Measurements from ENCODE around the gene ZNF423. TPM values are rescaled to one million over a fixed set of nuclear protein-coding genes. Genes with fewer than 3 reads are reported as not detected.

Gene ZNF423
- total RNA-seq, 1 donor from 2014 or later = 16.7 TPM

DNA sequence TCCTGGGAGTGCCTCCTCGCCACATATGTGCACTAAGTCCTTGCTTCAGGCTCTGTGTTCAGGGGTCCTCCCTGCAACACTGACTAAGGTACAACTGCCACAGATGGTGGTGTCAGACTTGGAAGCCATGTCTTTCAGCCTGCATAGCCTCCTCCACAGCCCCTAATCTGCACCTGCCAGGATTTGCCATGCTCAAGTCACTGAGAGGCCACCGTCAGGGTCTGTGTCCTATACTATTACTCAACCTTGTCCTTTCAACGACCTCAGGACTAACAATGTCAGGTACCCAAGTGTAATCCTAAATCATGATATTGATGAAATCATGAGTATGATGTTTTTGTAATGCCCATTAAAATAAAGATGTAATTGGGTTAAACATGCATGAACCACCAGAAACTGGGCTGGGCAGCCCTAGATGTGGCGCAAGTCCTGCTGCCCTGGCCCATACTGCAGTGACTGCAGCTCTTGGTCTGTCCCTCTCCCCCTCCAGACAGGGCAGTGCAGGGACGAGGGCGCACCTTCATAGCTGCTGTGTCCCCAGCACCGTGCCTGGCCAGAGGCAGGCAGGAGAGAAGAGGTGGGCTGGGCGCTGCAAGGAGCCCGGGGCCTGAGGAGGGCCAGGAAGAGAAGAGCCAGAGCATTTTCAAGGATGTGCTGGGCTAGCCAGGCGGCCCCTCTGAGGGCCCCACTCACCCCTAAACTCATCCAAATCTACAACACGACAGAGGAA lies 198.0 kb downstream of the ZNF423 start:
- Histone ChIP-seq H3K27me3 (ENCODE audit: control insufficient read depth in 3 of 3, insufficient read depth in 3 of 3, low read length in 3 of 3) (no peaks in the 10 kb centered on the region), H3K9ac (ENCODE audit: low read depth in 1 of 3, low read length in 3 of 3) (no peak overlapping the region), H3K4me3 (ENCODE audit: low read length in 3 of 3) (no peak overlapping the region), H3K9me3 (ENCODE audit: control insufficient read depth in 3 of 3, low read length in 3 of 3) (no peaks in the 10 kb centered on the region), H3K27ac (ENCODE audit: low read depth, low read length) (no peak overlapping the region), H3K36me3 (ENCODE audit: control insufficient read depth in 3 of 3, insufficient read depth in 3 of 3, low read length in 3 of 3) (no peaks in the 10 kb centered on the region), H3K4me1 (ENCODE audit: control insufficient read depth in 3 of 3, insufficient read depth in 3 of 3, low read length in 3 of 3) (peaks cover 18 to 32% (median 22%) of the 10 kb centered on the region in 3 donors)

DNA sequence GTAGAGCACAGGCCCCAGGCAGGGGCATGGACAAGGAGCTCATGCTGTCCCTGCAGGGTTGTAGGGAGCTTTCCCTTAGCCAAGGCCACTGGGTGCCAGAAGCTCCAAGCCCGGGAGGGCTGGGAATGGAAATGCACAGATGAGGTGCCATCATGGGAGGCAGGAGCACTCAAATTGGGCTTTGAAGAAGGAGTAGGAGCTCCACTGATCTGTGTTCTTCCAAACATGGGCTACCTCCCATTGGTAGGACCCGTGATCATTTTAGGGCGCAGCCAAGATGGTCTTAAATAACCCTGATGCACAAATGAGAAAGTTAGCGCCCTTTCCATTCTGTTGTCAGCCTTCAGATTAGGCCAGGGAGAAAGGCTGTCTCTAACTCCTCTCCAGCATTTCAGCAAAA lies 201.5 kb downstream of the ZNF423 start:
- Histone ChIP-seq H3K4me1 (ENCODE audit: control insufficient read depth in 3 of 3, insufficient read depth in 3 of 3, low read length in 3 of 3) (peaks cover 0 to 8% (median 4%) of the 10 kb centered on the region in 3 donors), H3K9me3 (ENCODE audit: control insufficient read depth in 3 of 3, low read length in 3 of 3) (no peaks in the 10 kb centered on the region), H3K27me3 (ENCODE audit: control insufficient read depth in 3 of 3, insufficient read depth in 3 of 3, low read length in 3 of 3) (no peaks in the 10 kb centered on the region), H3K9ac (ENCODE audit: low read depth in 1 of 3, low read length in 3 of 3) (no peak overlapping the region), H3K27ac (ENCODE audit: low read depth, low read length) (no peak overlapping the region), H3K36me3 (ENCODE audit: control insufficient read depth in 3 of 3, insufficient read depth in 3 of 3, low read length in 3 of 3) (no peaks in the 10 kb centered on the region), H3K4me3 (ENCODE audit: low read length in 3 of 3) (no peak overlapping the region)

DNA sequence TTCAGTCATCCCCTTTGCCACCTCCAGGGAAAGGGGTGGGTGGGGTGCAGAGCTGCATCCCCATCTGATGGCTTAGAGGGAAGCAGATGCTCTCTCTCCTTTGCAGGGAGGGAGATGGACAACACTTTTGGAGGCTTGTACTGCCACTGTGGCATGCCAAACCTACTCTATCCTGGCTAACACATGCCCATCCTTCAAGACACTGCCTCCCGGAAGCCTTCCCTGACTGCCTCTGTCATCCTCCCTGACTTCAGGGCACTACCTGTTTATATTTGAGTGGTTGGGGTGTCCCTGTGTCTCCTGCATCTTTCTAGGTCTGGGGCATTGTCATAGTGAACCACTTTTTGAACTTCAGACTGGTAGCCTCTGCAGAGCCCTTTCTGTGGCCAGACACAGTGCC lies 202.3 kb downstream of the ZNF423 start:
- Histone ChIP-seq H3K27me3 (ENCODE audit: control insufficient read depth in 3 of 3, insufficient read depth in 3 of 3, low read length in 3 of 3) (no peaks in the 10 kb centered on the region), H3K4me1 (ENCODE audit: control insufficient read depth in 3 of 3, insufficient read depth in 3 of 3, low read length in 3 of 3) (peaks cover 0 to 8% (median 4%) of the 10 kb centered on the region in 3 donors), H3K9ac (ENCODE audit: low read depth in 1 of 3, low read length in 3 of 3) (no peak overlapping the region), H3K36me3 (ENCODE audit: control insufficient read depth in 3 of 3, insufficient read depth in 3 of 3, low read length in 3 of 3) (no peaks in the 10 kb centered on the region), H3K4me3 (ENCODE audit: low read length in 3 of 3) (no peak overlapping the region), H3K9me3 (ENCODE audit: control insufficient read depth in 3 of 3, low read length in 3 of 3) (peaks cover 0 to 3% (median 0%) of the 10 kb centered on the region in 3 donors), H3K27ac (ENCODE audit: low read depth, low read length) (no peak overlapping the region)

DNA sequence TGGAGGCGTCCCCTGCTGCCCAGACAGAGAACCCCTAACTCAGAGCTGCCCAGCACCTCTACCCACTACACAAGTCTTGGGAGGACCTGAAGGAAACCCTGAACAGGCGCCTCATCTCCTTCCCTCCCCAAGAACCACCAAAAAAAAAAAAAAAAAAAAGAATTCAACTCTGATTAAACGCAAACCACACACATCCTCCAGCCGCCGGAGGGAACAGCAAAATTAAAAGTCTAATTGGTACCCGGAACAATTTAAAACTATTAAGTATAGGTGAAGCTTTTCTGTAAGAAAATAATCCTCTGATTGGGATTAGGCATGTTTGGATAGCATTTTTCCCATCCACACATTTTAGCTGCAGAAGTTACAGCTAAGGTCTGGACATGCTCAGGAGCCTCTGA lies 202.7 kb downstream of the ZNF423 start:
- Histone ChIP-seq H3K9me3 (ENCODE audit: control insufficient read depth in 3 of 3, low read length in 3 of 3) (peaks cover 0 to 3% (median 0%) of the 10 kb centered on the region in 3 donors), H3K4me1 (ENCODE audit: control insufficient read depth in 3 of 3, insufficient read depth in 3 of 3, low read length in 3 of 3) (peaks cover 0 to 5% (median 4%) of the 10 kb centered on the region in 3 donors), H3K9ac (ENCODE audit: low read depth in 1 of 3, low read length in 3 of 3) (no peak overlapping the region), H3K36me3 (ENCODE audit: control insufficient read depth in 3 of 3, insufficient read depth in 3 of 3, low read length in 3 of 3) (no peaks in the 10 kb centered on the region), H3K4me3 (ENCODE audit: low read length in 3 of 3) (no peak overlapping the region), H3K27me3 (ENCODE audit: control insufficient read depth in 3 of 3, insufficient read depth in 3 of 3, low read length in 3 of 3) (no peaks in the 10 kb centered on the region), H3K27ac (ENCODE audit: low read depth, low read length) (no peak overlapping the region)

- Histone ChIP-seq H3K4me1 (ENCODE audit: control insufficient read depth in 3 of 3, insufficient read depth in 3 of 3, low read length in 3 of 3) (peaks cover 0 to 5% (median 4%) of the 10 kb centered on the region in 3 donors), H3K27me3 (ENCODE audit: control insufficient read depth in 3 of 3, insufficient read depth in 3 of 3, low read length in 3 of 3) (no peaks in the 10 kb centered on the region), H3K9me3 (ENCODE audit: control insufficient read depth in 3 of 3, low read length in 3 of 3) (peaks cover 0 to 6% (median 0%) of the 10 kb centered on the region in 3 donors), H3K9ac (ENCODE audit: low read depth in 1 of 3, low read length in 3 of 3) (no peak overlapping the region), H3K4me3 (ENCODE audit: low read length in 3 of 3) (no peak overlapping the region), H3K36me3 (ENCODE audit: control insufficient read depth in 3 of 3, insufficient read depth in 3 of 3, low read length in 3 of 3) (no peaks in the 10 kb centered on the region), H3K27ac (ENCODE audit: low read depth, low read length) (peak overlapping the region; percentile 6)
Observed at GRCh38 chr16:49652456-49653172, 203.3 kb downstream of the ZNF423 start.

- Histone ChIP-seq H3K27ac (ENCODE audit: low read depth, low read length) (peak overlapping the region; percentile 6), H3K9me3 (ENCODE audit: control insufficient read depth in 3 of 3, low read length in 3 of 3) (peaks cover 0 to 8% (median 0%) of the 10 kb centered on the region in 3 donors), H3K4me1 (ENCODE audit: control insufficient read depth in 3 of 3, insufficient read depth in 3 of 3, low read length in 3 of 3) (peaks cover 0 to 5% (median 4%) of the 10 kb centered on the region in 3 donors), H3K36me3 (ENCODE audit: control insufficient read depth in 3 of 3, insufficient read depth in 3 of 3, low read length in 3 of 3) (no peaks in the 10 kb centered on the region), H3K27me3 (ENCODE audit: control insufficient read depth in 3 of 3, insufficient read depth in 3 of 3, low read length in 3 of 3) (no peaks in the 10 kb centered on the region), H3K4me3 (ENCODE audit: low read length in 3 of 3) (no peak overlapping the region), H3K9ac (ENCODE audit: low read depth in 1 of 3, low read length in 3 of 3) (no peak overlapping the region)
Observed at GRCh38 chr16:49651996-49652395, 203.9 kb downstream of the ZNF423 start.

DNA sequence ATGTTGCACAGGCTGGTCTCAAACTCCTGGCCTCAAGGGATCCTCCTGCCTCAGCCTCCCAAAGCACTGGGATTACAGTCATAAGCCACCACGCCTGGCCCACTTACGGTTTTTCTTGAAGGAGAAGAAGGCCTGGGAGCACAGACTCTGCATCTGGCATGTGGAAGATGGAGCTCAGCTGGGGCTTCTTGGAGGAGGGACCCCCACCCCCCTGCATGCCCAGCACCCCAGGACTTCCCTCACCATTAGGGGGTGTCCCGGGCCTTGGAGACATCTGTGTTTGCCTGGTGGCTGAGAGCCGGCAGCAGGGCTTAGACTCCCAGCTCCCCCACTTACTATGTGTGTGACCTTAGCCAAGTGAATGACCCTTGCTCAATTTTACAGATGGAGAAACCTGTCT lies 204.7 kb downstream of the ZNF423 start:
- Histone ChIP-seq H3K36me3 (ENCODE audit: control insufficient read depth in 3 of 3, insufficient read depth in 3 of 3, low read length in 3 of 3) (no peaks in the 10 kb centered on the region), H3K9ac (ENCODE audit: low read depth in 1 of 3, low read length in 3 of 3) (no peak overlapping the region), H3K4me1 (ENCODE audit: control insufficient read depth in 3 of 3, insufficient read depth in 3 of 3, low read length in 3 of 3) (peaks cover 0 to 5% (median 4%) of the 10 kb centered on the region in 3 donors), H3K27ac (ENCODE audit: low read depth, low read length) (no peak overlapping the region), H3K9me3 (ENCODE audit: control insufficient read depth in 3 of 3, low read length in 3 of 3) (peaks cover 0 to 8% (median 0%) of the 10 kb centered on the region in 3 donors), H3K4me3 (ENCODE audit: low read length in 3 of 3) (no peak overlapping the region), H3K27me3 (ENCODE audit: control insufficient read depth in 3 of 3, insufficient read depth in 3 of 3, low read length in 3 of 3) (no peaks in the 10 kb centered on the region)

DNA sequence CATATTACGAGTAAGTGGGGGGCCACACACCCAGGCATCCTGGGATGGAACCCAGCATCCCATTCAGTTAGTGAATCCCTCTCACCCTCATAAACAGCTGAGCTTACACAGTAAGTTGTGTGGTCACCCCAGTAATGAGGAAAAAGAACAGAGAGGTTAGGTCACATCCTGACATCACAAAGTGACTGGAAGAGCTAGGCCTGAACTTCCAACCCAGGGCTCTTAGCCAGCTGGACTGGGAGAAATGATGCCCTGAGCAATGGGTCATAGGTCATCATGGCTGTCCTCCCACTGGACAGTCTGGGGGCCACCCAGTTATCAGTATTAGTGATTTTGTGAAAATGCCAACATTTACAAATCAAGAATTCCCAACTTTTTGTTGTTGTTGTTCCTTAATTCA lies 205.3 kb downstream of the ZNF423 start:
- Histone ChIP-seq H3K27me3 (ENCODE audit: control insufficient read depth in 3 of 3, insufficient read depth in 3 of 3, low read length in 3 of 3) (no peaks in the 10 kb centered on the region), H3K4me3 (ENCODE audit: low read length in 3 of 3) (no peak overlapping the region), H3K9me3 (ENCODE audit: control insufficient read depth in 3 of 3, low read length in 3 of 3) (peaks cover 0 to 8% (median 0%) of the 10 kb centered on the region in 3 donors), H3K4me1 (ENCODE audit: control insufficient read depth in 3 of 3, insufficient read depth in 3 of 3, low read length in 3 of 3) (peaks cover 0 to 5% (median 4%) of the 10 kb centered on the region in 3 donors), H3K36me3 (ENCODE audit: control insufficient read depth in 3 of 3, insufficient read depth in 3 of 3, low read length in 3 of 3) (no peaks in the 10 kb centered on the region), H3K9ac (ENCODE audit: low read depth in 1 of 3, low read length in 3 of 3) (no peak overlapping the region), H3K27ac (ENCODE audit: low read depth, low read length) (no peak overlapping the region)

DNA sequence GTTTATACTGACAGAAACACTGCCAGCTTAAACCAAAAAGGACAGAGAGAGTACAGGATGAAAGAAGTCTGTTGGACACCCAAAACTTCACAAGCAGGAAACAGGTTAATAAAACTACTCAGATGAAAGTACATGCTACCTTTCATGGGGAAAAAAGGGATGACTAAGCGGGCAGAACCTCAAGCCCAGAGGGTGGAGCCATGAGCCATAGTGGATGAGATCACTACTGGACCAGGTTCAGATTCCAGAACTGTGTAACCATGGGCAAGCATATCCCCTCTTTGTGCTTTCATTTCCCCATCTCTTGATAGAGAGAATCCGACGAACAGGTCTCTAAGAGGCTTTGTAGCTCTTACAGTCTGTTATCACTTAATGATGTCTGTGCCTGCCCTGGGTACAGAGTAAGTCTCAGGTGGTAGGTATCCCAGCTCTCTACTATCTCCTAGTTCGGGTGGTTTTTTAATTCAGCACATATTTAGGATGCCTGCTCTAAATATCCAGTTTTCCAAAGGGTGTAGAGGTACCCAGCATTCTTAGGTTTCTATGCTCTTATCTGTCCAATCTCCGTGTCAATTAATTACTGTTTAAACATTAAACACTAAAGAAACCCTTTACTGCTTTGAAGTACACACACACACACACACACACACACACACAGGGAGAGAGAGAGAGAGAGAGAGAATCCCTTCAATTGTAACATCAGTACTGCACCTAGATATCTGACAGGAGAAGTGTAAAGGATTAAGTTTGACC lies 206.7 kb downstream of the ZNF423 start:
- Histone ChIP-seq H3K27ac (ENCODE audit: low read depth, low read length) (no peak overlapping the region), H3K4me1 (ENCODE audit: control insufficient read depth in 3 of 3, insufficient read depth in 3 of 3, low read length in 3 of 3) (peaks cover 0 to 4% (median under 1%) of the 10 kb centered on the region in 3 donors), H3K4me3 (ENCODE audit: low read length in 3 of 3) (no peak overlapping the region), H3K27me3 (ENCODE audit: control insufficient read depth in 3 of 3, insufficient read depth in 3 of 3, low read length in 3 of 3) (no peaks in the 10 kb centered on the region), H3K9ac (ENCODE audit: low read depth in 1 of 3, low read length in 3 of 3) (no peak overlapping the region), H3K9me3 (ENCODE audit: control insufficient read depth in 3 of 3, low read length in 3 of 3) (peaks cover 0 to 8% (median 0%) of the 10 kb centered on the region in 3 donors), H3K36me3 (ENCODE audit: control insufficient read depth in 3 of 3, insufficient read depth in 3 of 3, low read length in 3 of 3) (peaks cover 0 to 3% (median 0%) of the 10 kb centered on the region in 3 donors)
